Gastrocnemius medialis (tissue), 4 donors: ENCODE results near the gene SRPRA. TPM values are rescaled to one million over a fixed set of nuclear protein-coding genes. Genes with fewer than 3 reads are reported as not detected.

Experiments
- ATAC-seq, 2 donors: fragments of 150-250 bp; one replicate each; pipeline ENCODE4 v1.9.1; 2016
- DNase-seq, 2 donors: peaks; one replicate each; pipeline ENCODE4 v3.0.0-alpha.2; 2019
- H3K27ac ChIP-seq, 4 donors: fragments of 200-600 bp; sonication (generic); 1 replicate in 1 of 4; 2 replicates in 3 of 4; pipeline ENCODE4 v1.5.1; 2016 to 2018; ENCODE audit warnings: mild to moderate bottlenecking in 2 of 4, moderate library complexity in 1 of 4
- H3K27me3 ChIP-seq, 3 donors: fragments of 200-600 bp; sonication (generic) in 2 of 3; 1 replicate in 1 of 3; 2 replicates in 2 of 3; pipeline versions ENCODE4 v1.5.1 to v1.6.0; 2016 to 2019; ENCODE audit warnings: mild to moderate bottlenecking in 1 of 3, moderate library complexity in 1 of 3
- H3K36me3 ChIP-seq, 2 donors: fragments of 200-600 bp; sonication (generic) in 1 of 2; one replicate each; pipeline ENCODE4 v1.5.1; 2017 to 2018
- H3K4me1 ChIP-seq, 2 donors: fragments of 200-600 bp; sonication (generic) in 1 of 2; one replicate each; pipeline ENCODE4 v1.5.1; 2016 to 2017; ENCODE audit warnings: mild to moderate bottlenecking in 2 of 2
- H3K4me3 ChIP-seq, 4 donors: fragments of 200-600 bp; sonication (generic) in 3 of 4; 1 replicate in 1 of 4; 2 replicates in 3 of 4; pipeline ENCODE4 v1.5.1; 2016 to 2019; ENCODE audit warnings: mild to moderate bottlenecking in 2 of 4
- H3K9me3 ChIP-seq, 3 donors: fragments of 200-600 bp; sonication (generic) in 2 of 3; 1 replicate in 1 of 3; 2 replicates in 2 of 3; pipeline ENCODE4 v1.5.1; 2016 to 2019
- POLR2A ChIP-seq, 2 donors: fragments of 450-650 bp; IDR thresholded peaks; one replicate each; pipeline ENCODE4 v1.6.1; 2017; ENCODE audit warnings: antibody characterized with exemption in 2 of 2, mild to moderate bottlenecking in 2 of 2, moderate library complexity in 2 of 2
- in situ Hi-C, 4 donors: fragments of 200-750 bp; cut with MboI; loops; one replicate each; pipeline versions ENCODE4 v1.15.0 to v1.8.0; 2017; ENCODE audit warnings: low sequenced_read_pairs in 4 of 4
- intact Hi-C: fragments of 100-400 bp; cut with DNase I; formaldehyde crosslinking; loops from one replicate; pipeline ENCODE4 v1.15.1; 2023; ENCODE audit warnings: low total_unique reads
- total RNA-seq, 4 donors: library from RNA; depleted of rRNA; stranded (reverse); fragments of >200 nt; gene quantifications; one replicate each; pipeline versions ENCODE4 v1.1.0 to v1.2.3, GENCODE V29; 2016
- TF ChIP-seq, protein P1 (sequence below), 5 experiments: fragments of 450-650 bp in 3 of 5; fragments of 200-600 bp in 2 of 5; sonication (generic) in 2 of 5; IDR thresholded peaks in 4 of 5; conservative IDR thresholded peaks in 1 of 5; 1 replicate in 4 of 5; 2 replicates in 1 of 5; pipeline ENCODE4 v1.5.1; 2016 to 2019; ENCODE audit warnings: antibody characterized with exemption in 5 of 5, mild to moderate bottlenecking in 3 of 5, moderate library complexity in 3 of 5

Gene SRPRA
- total RNA-seq, 4 donors from 2014 or later, result 72.3 to 101 (median 79.4) TPM

- ATAC-seq (no peak), DNase-seq (no peak)
- Histone ChIP-seq H3K4me3 (no peak overlapping the region), H3K9me3 (no peaks in the 10 kb centered on the region), H3K4me1 (peaks cover 4 to 12% of the 10 kb centered on the region in 2 donors), H3K27ac (no peak overlapping the region), H3K27me3 (no peaks in the 10 kb centered on the region), H3K36me3 (no peaks in the 10 kb centered on the region)
- TF ChIP-seq POLR2A (IDR thresholded peaks at IDR 0.05), result no peak
- TF ChIP-seq, protein P1, sequence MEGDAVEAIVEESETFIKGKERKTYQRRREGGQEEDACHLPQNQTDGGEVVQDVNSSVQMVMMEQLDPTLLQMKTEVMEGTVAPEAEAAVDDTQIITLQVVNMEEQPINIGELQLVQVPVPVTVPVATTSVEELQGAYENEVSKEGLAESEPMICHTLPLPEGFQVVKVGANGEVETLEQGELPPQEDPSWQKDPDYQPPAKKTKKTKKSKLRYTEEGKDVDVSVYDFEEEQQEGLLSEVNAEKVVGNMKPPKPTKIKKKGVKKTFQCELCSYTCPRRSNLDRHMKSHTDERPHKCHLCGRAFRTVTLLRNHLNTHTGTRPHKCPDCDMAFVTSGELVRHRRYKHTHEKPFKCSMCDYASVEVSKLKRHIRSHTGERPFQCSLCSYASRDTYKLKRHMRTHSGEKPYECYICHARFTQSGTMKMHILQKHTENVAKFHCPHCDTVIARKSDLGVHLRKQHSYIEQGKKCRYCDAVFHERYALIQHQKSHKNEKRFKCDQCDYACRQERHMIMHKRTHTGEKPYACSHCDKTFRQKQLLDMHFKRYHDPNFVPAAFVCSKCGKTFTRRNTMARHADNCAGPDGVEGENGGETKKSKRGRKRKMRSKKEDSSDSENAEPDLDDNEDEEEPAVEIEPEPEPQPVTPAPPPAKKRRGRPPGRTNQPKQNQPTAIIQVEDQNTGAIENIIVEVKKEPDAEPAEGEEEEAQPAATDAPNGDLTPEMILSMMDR (IDR thresholded peaks at IDR 0.05 in 4 of 5, conservative IDR thresholded peaks at IDR 0.05 in 1 of 5), result no peak
- in situ Hi-C loops (loop anchor here in 1 of 4 donors (25.0 kb wide), 1 partner anchor 614 kb away; no protein-coding TSS in a partner anchor), intact Hi-C loops (no loop called here)
Measured at GRCh38 chr11:126226334-126227084, 42.2 kb downstream of the SRPRA start.

GRCh38 chr11:126225295-126225665 is 43.4 kb downstream of the SRPRA start:
- in situ Hi-C loops (loop anchor here in 1 of 4 donors (25.0 kb wide), 1 partner anchor 613 kb away; no protein-coding TSS in a partner anchor), intact Hi-C loops (no loop called here)
- Histone ChIP-seq H3K9me3 (no peaks in the 10 kb centered on the region), H3K27ac (no peak overlapping the region), H3K4me1 (peaks cover 0 to 3% of the 10 kb centered on the region in 2 donors), H3K27me3 (no peaks in the 10 kb centered on the region), H3K36me3 (no peaks in the 10 kb centered on the region), H3K4me3 (no peak overlapping the region)
- ATAC-seq, result no peak
- TF ChIP-seq POLR2A (IDR thresholded peaks at IDR 0.05), result no peak
- TF ChIP-seq, protein P1 (IDR thresholded peaks at IDR 0.05 in 4 of 5, conservative IDR thresholded peaks at IDR 0.05 in 1 of 5), result no peak
- no peak for DNase-seq

GRCh38 chr11:126224647-126225294 is 43.9 kb downstream of the SRPRA start:
- in situ Hi-C loops, result loop anchor here in 2 of 4 donors (25.0 kb wide), 2 partner anchors 612 to 637 kb away; partner anchors contain the start of gene STT3A (in 1 of the 2)
- Histone ChIP-seq H3K27ac (no peak overlapping the region), H3K4me1 (peaks cover 0 to 3% of the 10 kb centered on the region in 2 donors)

GRCh38 chr11:126219547-126219946 is 49.1 kb downstream of the SRPRA start:
- no peak for ATAC-seq

More at GRCh38 chr11:126224647-126225294, 43.9 kb downstream of the SRPRA start:
- Histone ChIP-seq H3K27me3 (no peaks in the 10 kb centered on the region), H3K36me3 (no peaks in the 10 kb centered on the region), H3K4me3 (no peak overlapping the region), H3K9me3 (no peaks in the 10 kb centered on the region)
- ATAC-seq (no peak), DNase-seq (no peak)
- TF ChIP-seq, protein P1 (IDR thresholded peaks at IDR 0.05 in 4 of 5, conservative IDR thresholded peaks at IDR 0.05 in 1 of 5), result no peak
- no peak for TF ChIP-seq POLR2A (IDR thresholded peaks at IDR 0.05)
- intact Hi-C loops, result no loop called here

More at GRCh38 chr11:126219547-126219946, 49.1 kb downstream of the SRPRA start:
- Histone ChIP-seq H3K4me3 (no peak overlapping the region), H3K27me3 (no peaks in the 10 kb centered on the region), H3K4me1 (peaks cover 11 to 12% of the 10 kb centered on the region in 2 donors), H3K36me3 (no peaks in the 10 kb centered on the region), H3K9me3 (no peaks in the 10 kb centered on the region), H3K27ac (no peak overlapping the region)
- in situ Hi-C loops (loop anchor here in 2 of 4 donors (10.0 to 25.0 kb wide), 2 partner anchors 55 to 632 kb away; partner anchors contain the start of gene STT3A (in 1 of the 2)), intact Hi-C loops (no loop called here)
- TF ChIP-seq POLR2A (IDR thresholded peaks at IDR 0.05), result no peak
- TF ChIP-seq, protein P1 (IDR thresholded peaks at IDR 0.05 in 4 of 5, conservative IDR thresholded peaks at IDR 0.05 in 1 of 5), result no peak
- DNase-seq, result no peak
